AG09309 (cell line): Measurements from ENCODE around the gene SPPL2B.

Source experiments
- DNase-seq: peaks from one replicate; pipeline ENCODE4 v3.0.0-alpha.2; 2010; ENCODE audit warnings: low read depth
- H3K4me3 ChIP-seq: 2 replicates; pipeline ENCODE4 v1.5.1; 2011; ENCODE audit warnings: mild to moderate bottlenecking, low read depth, low read length, moderate library complexity; ENCODE audit not compliant: control insufficient read depth
- CTCF ChIP-seq: IDR thresholded peaks from 2 replicates; pipeline ENCODE4 v1.5.1; 2011; ENCODE audit warnings: mild to moderate bottlenecking, low read depth, low read length, inconsistent platforms; ENCODE audit not compliant: insufficient read depth, control insufficient read depth; ENCODE audit errors: missing control alignments

SPPL2B gene

DNA sequence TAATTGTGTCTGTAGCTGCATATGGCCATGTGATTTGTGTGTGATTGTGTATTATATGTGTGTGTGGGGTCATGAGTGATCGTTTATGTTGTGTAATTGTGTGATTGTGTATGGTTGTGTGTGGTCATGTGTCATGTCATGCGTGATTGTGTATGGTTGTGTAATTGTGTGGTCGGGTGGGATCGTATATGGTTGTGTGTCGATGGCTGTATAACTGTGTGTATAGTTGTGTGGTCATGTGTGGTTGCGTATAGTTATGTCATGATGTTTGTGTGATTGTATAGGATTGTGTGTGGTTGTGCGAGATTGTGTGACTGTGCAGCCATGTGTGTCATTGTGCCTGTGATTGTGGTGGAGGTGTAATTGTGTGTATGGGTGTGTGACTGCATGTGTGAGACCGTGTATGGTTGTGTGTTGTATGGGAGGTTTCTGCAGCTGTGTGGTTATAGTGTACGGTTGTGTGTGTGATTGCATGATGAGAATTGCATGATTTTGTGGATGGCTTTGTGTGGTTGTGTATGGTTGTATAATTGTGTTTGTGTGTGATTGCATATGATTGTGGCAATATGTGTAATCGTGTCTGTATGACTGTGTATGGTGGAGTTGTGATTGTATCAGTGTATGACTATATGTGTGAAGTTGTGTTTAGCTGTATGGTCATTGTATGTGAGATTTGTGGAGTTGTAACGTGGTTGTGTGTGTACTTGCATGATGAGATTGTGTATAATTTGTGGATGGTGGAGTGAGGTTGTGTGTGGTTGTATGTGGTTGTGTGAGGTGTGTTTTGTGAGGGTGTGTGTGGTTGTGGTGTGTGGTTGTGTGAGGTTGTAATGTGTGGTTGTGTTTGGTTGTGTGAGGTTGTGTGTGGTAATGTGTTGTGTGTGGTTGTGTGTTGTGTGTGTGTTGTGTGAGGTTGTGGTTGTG lies 33.8 kb downstream of the SPPL2B start:
- DNase-seq: no peak
- no peak overlapping the region for H3K4me3 ChIP-seq
- no peak for TF ChIP-seq CTCF

- no peak for TF ChIP-seq CTCF
- H3K4me3 ChIP-seq: no peak overlapping the region
- DNase-seq: no peak
These were observed 34.5 kb downstream of the SPPL2B start for GRCh38 chr19:2362970-2363300.

DNA sequence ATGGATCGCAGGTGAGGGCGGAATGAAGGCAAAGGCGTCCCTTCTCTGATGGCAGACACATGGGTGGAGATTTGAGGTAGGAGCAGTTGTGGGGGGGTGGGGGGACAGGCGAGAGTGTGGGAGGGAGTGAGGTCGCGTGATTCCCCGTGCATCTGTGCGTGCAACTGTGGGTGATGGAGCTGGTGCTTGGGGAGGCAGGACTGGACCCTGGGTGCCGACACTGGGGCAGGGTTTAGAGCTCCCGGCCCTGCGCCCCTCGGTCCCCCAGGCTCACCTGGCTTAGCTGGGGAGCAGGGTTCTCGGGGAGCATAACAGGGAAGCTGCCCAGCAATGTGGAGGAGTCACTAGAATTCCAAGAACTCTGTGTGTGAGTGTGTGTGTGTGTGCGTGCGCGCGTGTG lies 34.9 kb downstream of the SPPL2B start:
- DNase-seq: no peak
- no peak for TF ChIP-seq CTCF
- no peak overlapping the region for H3K4me3 ChIP-seq

DNA sequence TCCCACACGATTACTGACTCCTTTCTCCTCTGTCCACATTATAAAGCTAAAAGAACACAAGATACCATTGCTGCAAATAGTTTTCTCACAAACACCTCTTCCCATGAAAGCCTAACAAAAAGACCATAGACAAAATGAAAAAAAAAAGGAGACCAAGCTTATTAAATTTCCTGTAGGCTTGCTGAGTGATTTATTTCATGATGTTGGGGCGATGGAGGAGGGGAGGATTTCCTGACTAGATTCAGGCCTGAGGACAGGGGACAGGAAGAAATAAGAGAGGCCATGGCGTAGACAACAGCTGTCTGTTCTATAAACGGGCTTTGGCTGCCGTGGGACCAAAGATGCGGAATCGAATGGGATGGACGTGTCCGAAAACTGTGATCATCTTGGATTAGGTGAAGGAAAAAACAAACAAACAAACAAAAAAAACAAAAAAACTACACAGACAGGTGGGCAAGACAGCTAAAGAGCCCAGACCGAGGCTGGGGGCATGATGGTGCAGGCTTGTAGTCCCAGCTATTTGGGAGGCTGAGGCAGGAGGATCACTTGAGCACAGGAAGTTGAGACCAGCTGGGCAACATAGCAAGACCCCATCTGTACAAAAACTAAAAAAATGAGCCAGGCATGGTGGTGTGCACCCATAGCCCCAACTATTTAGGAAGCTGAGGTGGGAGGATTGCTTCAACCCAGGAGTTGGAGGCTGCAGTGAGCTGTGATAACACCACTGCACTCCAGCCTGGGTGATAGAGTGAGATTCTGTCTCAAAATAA lies 36.9 kb downstream of the SPPL2B start:
- H3K4me3 ChIP-seq: no peak overlapping the region
- TF ChIP-seq CTCF: no peak
- no peak for DNase-seq

DNA sequence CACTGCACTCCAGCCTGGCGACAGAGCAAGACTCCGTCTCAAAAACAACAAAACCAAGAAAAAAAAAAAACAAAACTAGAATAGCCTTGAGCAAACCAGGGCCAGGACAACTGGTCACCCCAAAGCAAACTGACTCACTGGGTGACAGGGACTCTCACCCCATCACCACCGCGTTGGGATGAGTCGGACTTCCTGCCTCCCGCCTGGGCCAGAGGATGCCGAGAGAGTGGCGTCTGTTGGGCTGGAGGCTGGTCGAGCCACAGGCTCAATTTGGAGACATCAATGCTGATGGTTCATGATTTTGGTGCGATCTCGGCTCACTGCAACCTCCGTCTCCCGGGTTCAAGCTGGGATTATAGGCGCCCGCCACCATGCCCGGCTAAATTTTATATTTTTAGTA lies 43.2 kb downstream of the SPPL2B start:
- no peak for DNase-seq
- no peak overlapping the region for H3K4me3 ChIP-seq
- no peak for TF ChIP-seq CTCF

DNA sequence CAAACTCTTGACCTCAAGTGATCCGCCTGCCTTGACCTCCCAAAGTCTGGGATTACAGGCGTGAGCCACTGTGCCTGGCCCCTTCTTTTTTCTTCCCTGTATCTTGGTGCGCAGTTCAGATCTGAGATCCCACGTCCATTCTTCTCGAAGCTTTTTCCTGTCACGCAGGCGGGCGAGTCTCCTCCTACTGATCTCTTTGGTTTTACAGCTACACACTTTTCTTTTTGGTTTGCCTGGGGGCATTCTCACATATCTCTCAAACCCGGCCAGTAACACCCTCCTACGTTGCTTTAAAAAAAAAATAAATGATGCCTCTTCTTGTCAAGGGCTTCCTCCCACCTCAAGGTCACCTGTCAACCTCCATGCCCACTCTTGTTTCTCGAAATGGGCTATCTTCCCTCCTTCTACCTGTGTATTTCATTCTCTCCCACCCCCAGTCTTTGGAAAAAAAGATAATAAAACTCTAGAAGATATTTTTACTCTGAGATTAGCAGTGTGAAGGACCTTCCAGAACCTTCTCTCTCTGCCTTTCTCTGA lies 43.7 kb downstream of the SPPL2B start:
- no peak for TF ChIP-seq CTCF
- DNase-seq: no peak
- H3K4me3 ChIP-seq: no peak overlapping the region
